Keratinocyte (primary cell): ENCODE measurements around the gene PRDX1. TPM values are rescaled to one million over a fixed set of nuclear protein-coding genes. Genes with fewer than 3 reads are reported as not detected.

Experiments used
- polyA plus RNA-seq, 5 experiments: library from polyadenylated mRNA; depleted of rRNA in 3 of 5; stranded (reverse) in 3 of 5; stranded (forward) in 1 of 5; unstranded in 1 of 5; fragments of >200 nt; gene quantifications; 1 replicate in 1 of 5; 2 replicates in 3 of 5; 3 replicates in 1 of 5; pipeline versions ENCODE4 v1.2.1 to v1.2.3, GENCODE V29; 2011 to 2012; ENCODE audit warnings: missing spikeins in 2 of 5, low read depth in 1 of 5, low replicate concordance in 1 of 5

PRDX1 gene
- polyA plus RNA-seq, 1 donor (not counting 4 experiments of a cell fraction or from before 2014, with no cell fraction given) = 1,251 TPM

Other genes with a start within 250 kb of the PRDX1 start
- gene HPDL, start 195.0 kb downstream of the PRDX1 start, polyA plus RNA-seq = 0.14 to 0.42 TPM (median 0.18 TPM) in 3 replicates
- 10.8 to 17.9 TPM (median 12.1 TPM) in 3 replicates for gene TOE1, start 181.7 kb downstream of the PRDX1 start, polyA plus RNA-seq
- 8.6 to 10.8 TPM (median 10.0 TPM) in 3 replicates for gene MUTYH, start 181.4 kb downstream of the PRDX1 start, polyA plus RNA-seq
- gene TESK2, start 30.7 kb downstream of the PRDX1 start, polyA plus RNA-seq = 2.0 to 3.5 TPM (median 2.2 TPM) in 3 replicates
- 1.7 to 2.2 TPM (median 1.9 TPM) in 3 replicates for gene CCDC163, start 21.8 kb downstream of the PRDX1 start, polyA plus RNA-seq
- gene MMACHC, start 21.6 kb downstream of the PRDX1 start, polyA plus RNA-seq = 4.7 to 7.6 TPM (median 5.7 TPM) in 3 replicates
- gene AKR1A1, start 28.9 kb upstream of the PRDX1 start, polyA plus RNA-seq = 104 to 109 TPM (median 107 TPM) in 3 replicates
- 19.9 to 61.7 TPM (median 60.1 TPM) in 3 replicates for gene NASP, start 62.2 kb upstream of the PRDX1 start, polyA plus RNA-seq
- 0.17 to 0.57 TPM (median 0.37 TPM) in 3 replicates for gene CCDC17, start 102.2 kb upstream of the PRDX1 start, polyA plus RNA-seq
- 43.4 to 65.5 TPM (median 64.1 TPM) in 3 replicates for gene GPBP1L1, start 164.6 kb upstream of the PRDX1 start, polyA plus RNA-seq
- gene TMEM69, start 166.3 kb upstream of the PRDX1 start, polyA plus RNA-seq = 69.7 to 110 TPM (median 91.4 TPM) in 3 replicates
- gene IPP, start 228.8 kb upstream of the PRDX1 start, polyA plus RNA-seq = 6.7 to 10.0 TPM (median 8.3 TPM) in 3 replicates